ENCODE results near the gene EEF1AKMT3.
"Not testable (repeated sequence)": the region's sequence is repeated elsewhere in the genome, so short reads cannot be mapped to it uniquely, and the experiment has no call there.

EEF1AKMT3 gene

DNA sequence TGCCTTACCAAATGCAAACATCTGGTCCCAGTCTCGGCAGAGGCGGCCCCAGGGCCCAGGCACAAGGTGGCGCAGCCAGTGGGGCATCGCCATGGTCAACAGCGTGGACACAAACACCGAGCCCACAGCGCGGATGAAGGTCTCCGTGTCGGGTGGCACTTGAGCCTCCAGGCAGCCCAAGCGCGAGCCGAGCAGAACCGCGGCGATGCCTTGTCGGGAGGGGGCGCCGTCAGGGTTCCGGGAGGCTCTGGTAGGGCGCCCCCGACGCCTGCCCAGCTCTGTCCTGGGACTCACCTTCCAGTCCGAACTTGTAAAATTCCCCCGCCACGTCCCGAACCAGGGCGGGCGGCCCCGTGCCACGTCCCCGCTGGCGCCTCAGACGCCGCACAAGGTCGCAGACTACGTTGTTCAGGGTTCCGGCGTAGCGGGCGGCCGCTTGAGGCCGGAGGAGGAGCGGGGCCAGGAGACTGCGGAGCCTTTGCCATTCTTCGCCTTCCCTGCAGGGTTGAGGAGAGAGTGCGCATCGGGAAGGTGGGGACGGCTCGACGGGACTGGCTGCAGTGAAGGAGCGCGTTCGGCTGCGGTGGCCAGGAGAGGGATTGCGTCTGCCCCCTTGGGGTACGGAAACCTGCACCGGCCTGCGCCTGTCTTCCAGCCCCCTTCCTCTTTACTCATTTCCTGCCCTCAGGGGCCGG is 7.3 kb upstream of the EEF1AKMT3 start:
- DNase-seq (ENCODE audit: low read depth in 3 of 3), result no peak

DNA sequence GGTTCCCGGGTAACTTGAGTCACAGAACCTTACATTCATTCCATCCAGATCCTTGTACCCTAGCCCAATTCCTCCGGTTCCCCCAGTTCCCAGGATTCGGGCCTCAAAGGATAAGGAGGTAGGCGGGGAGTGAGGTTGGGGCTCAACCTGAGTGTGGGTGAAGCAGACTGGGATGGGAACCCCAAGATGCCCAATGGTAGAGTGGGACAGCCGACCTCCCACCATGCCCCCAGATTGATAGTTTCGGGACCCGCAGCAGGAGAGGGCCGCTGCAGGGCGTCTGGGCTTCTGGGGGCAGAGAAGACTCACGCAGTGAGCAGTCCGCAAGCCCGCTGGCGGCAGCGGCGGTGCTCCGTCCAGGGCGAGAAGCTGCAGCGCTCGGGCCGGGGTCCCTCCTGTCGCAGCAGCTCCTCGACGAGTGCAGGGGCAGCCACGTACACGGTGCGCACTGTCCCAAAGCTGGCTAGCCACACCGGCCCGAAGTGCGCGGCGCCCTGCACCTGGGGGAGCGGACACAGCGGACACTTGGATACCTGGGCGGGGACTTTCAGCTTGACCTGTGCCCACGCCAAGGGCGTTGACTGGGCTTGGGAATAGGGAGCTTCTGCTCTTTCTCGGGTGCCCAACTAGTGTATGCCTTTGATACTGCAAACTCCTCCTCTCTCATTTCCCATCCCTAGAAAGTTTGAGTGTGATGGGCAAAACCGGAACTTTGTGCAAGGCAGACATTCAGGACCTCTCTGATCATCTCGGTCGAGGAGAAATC is 6.5 kb upstream of the EEF1AKMT3 start:
- DNase-seq (ENCODE audit: low read depth in 3 of 3), result no peak

DNA sequence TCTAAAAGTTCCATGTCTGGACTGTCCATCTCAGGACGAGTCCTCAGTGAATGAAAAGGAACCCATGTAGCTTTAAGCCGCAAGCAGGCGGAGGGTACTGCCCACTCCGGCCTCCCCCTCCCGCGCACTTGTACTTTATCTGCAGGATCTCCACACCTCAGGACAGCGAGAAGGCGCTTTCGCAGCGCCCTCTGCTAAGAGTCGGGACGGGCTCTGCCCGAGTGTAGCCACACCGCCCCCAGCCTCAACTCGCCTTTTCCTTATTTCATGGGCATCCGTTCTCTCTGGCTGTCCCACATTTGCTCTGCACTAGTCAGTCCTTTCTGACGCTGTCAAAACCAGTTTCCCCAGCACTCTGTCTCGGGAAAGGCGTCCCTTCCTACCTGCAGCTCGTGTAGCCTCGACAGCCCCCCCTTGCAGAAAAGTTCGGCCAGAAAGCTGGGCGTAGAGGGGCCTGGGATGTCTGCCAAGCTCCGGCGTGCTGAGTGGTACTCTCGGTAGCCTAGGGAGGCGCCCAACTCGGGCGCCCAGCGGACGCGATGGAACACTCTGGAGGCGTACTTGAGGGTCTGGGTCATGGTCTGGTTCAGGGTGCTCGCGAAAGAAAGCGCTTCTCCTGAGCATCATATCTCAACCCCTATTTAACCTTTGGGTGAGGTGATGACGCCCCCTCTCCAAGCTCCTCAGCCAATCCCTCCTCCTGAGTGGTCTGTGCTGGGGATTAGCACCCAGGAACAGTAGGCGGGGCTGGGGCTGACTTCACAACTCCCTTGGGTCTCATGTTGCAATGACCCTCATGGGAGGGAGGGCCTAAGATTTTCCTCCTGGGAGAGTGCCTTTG is 5.7 kb upstream of the EEF1AKMT3 start, which contains the start of gene CYP27B1:
CYP27B1 (minus strand) TSS at position 615 of the 841 bp plus-strand sequence; CDS start at position 578, 37 bp downstream.
- DNase-seq (ENCODE audit: low read depth in 3 of 3), result no peak

DNA sequence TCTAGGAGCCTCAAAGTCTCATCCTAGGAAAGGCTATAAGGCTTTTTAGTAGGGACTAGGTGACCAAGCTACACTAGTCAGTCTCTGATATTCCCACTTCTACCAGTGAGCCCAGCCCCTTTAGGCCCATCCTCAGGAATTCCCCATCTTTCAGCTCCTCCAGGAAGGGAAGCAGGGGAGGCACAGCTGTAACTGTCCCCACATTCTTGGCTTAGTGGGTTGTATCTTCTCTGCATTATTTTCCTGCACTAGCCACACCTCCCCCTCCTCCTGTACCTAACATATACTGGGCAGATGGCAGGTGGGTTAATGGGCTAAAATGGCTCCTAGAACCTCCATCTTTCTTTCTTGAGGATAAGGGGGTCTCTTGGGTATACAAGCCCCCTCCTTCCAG is 5.1 kb upstream of the EEF1AKMT3 start:
- no peak for DNase-seq (ENCODE audit: low read depth in 3 of 3)

DNA sequence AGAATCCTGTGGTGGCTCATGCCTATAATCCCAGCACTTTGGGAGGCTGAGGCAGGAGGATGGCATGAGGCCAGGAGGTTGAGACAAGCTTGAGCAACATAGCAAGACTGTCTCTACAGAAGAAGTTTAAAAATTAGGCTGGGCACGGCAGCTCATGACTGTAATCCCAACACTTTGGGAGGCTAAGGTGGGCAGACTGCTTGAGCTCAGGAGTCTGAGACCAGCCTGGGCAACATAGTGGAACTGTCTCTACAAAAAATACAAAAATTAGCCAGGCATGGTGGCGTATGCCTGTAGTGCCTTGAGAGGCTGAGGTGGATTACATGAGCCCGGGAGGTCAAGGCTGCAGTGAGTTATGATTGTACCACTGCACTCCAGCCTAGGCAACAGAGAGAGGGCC is 4.5 kb upstream of the EEF1AKMT3 start:
- no peak for DNase-seq (ENCODE audit: low read depth in 3 of 3)

DNA sequence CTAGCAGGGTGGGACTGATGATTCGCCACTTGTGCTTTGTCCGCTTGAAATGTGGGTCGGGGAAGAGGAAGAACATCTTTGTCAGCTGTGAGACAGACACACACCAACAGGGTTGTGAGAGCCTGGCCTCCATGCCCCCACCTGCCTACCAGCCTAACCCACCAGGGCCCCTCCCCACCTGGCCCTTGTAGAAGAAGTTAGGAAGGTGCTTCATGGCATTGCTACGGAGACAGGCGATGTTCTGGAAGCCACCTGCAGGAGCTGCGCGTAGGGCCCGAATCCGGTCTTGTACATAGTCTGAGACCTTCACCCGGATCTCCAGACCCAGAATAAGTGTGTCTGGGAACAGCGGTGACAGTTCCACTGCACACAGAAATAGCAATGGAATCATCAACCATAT is 2.8 kb upstream of the EEF1AKMT3 start:
- no peak for DNase-seq (ENCODE audit: low read depth in 3 of 3)

DNA sequence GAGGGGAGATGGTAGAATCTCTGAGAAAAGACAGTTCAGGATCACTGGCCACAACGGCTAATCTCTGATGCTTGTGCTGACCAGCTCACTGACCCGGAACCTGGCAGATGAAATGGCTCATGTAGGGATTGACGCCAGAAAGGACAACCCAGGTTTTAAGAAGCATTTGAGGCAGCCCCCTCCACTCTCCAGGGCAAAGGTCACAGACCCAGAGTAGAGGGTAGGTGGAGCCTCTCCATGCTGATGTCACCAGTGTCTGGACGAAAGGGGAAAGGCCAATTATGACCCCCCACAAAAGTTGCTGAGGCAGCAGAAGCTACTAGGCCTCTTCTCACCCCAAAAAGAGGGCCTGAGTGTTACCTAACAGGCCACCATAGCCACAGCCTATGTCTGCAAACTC is 1.7 kb upstream of the EEF1AKMT3 start:
- no peak for DNase-seq (ENCODE audit: low read depth in 3 of 3)

DNA sequence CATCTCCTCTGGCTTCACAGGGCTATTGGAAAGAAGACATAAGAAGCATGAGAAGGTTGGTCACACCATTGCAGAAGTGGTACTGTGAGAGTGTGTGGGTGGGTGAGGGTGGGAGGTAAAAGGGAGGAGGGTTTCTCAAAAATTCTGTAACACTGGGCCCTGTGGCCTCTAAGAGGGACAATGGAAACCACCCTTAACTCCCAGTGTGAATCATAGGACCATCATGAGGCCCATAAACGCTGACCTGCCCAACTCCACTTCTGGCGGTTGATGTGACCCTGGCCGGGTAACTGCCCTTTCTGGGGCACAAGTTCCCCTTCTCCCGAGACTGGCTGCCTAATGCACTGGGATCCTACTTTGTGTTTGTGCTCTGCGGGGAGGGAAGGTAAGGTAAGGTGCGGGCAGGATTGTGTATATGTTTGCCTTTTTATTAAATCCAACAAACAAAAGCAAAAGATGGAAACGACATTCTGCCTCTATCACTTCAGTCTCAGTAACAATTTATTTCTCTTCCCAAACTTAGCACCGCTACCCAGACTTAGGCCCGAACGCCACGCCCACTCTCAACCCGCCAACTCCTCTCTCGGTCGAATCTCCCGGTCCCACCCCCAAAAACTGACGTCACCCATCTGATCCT is 1.1 kb upstream of the EEF1AKMT3 start:
- peak; percentile 79 to 95 (median 83) for DNase-seq (ENCODE audit: low read depth in 3 of 3)

DNA sequence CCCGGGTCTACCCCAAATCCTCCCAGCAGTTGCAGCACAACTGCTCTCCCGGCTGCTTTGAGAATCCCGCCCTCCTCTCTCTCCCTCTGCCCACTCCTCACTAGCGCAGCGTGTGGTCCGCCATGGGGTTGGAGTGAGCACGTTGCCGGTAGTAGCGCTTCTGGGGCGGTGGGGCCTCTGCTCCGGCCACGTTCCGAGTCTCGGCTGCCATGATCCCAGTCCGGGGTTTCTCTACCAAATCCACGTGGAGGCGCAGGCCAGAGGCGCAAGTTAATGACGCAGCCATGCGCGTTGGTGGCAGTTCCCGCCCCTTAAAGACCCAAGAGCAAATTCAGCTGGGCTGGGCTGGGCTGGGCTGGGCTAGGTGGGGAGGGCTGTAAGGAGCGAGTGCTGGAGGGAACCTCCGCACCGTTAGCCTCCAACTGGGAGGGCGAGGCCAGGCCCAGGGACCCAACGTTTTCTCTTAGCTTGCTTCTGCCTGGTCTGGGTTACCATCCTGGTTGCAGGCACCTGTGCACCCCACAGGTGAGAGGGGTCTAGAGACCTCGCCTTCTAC is 463 bp upstream of the EEF1AKMT3 start, which contains the start of gene METTL1:
METTL1 (minus strand) TSS at position 233 of the 556 bp plus-strand sequence; CDS start at position 211, 22 bp downstream.
- peak; percentile 91 to 92 (median 92) for DNase-seq (ENCODE audit: low read depth in 3 of 3)

DNA sequence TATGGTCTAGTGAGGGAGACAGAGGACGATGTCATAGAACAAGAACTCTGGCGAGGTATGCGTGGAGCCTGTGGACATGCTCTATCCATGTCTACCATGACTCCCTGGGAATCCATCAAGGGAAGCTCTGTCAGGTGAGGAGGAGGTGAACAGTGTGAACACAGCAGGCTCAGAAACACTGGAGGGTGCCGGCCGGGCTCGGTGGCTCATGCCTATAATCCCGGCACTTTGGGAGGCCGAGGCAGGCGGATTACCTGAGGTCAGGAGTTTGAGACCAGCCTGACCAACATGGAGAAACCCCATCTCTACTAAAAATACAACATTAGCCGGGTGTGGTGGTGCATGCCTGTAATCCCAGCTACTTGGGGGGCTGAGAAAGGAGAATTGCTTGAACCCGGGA is 2.2 kb downstream of the EEF1AKMT3 start:
- not testable (repeated sequence) for DNase-seq (ENCODE audit: low read depth in 3 of 3)

DNA sequence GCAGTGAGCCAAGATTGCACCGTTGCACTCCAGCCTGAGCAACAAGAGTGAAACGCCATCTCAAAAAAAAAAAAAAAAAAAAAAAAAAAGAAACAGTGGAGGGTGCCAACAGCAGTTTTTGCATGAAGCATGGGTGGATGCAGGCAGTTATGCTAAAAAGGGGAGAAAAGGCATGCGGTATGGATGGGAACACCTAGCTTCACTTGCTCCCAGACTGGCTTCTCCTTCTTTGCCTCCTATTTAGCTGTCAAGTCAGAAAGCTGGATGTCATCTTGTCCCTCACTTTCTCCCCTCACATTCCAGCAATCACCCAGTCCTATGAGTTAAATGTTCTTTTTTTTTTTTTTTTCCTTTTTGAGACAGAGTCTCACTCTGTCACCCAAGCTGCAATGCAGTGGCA is 2.6 kb downstream of the EEF1AKMT3 start:
- no peak for DNase-seq (ENCODE audit: low read depth in 3 of 3)

DNA sequence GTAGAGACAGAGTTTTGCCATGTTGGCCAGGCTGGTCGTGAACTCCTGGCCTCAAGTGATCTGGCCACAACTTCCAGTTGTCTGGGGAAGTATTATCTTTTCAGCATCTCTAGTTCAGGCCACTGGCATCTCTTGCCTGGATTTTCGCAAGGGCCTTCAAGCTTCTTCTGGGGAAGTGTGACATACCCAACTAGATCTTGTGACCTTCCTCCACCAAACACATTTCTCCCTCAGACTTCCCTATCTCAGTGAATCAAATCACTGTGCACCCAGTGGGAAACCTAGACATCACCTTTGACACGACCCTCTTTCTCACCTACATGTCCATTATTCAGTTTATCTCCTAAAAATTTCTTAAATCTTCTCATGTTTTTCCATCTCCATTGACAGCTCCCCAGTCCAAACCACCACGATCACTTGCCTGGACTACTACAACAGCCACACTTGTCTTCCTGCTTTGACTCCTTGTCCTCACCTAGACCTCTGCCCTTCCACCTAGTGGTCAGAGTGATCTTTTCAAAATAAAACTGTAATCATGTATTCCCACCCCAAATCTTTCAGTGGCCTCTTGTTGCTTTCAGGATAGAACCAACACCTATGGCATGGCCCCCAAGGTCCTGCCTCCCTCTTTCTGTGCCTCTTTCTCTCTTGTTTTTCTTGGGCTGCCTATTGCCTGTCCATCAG is 3.3 kb downstream of the EEF1AKMT3 start:
- no peak for DNase-seq (ENCODE audit: low read depth in 3 of 3)

DNA sequence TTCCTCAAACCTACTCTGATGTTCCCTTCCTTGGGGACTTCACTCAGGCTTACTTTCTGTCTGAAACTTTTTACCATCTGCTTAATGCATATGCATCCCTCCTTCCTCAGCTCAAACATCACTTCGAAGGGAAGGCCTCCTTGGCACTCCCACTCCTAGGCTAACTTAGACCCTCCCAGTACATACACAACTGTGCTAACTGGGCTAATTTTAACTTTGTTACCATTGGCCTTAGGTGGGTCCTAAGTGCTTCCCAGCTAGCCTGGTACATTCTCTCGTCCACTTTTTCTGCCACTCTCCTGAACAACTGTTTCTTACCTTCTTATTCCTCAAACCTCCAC is 3.8 kb downstream of the EEF1AKMT3 start:
- no peak for DNase-seq (ENCODE audit: low read depth in 3 of 3)

DNA sequence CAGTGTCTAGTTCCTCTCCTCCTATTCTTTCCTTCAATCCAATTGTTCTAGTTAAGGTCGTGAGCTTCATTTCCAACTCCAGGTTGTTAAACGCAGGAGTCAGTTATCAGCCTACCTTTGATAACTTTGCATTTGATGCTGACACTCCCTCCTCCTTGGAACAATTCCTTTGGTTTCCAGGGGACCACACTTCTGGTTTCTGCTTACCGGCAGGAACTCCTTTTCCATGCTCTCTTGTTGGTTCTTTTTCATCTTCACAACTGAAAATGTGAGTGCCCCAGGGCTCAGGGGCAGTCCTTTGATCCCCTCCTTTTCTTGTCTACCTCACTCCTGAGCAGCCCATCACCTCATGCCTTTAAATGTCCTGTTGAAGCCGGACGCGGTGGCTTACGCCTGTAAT is 5.0 kb downstream of the EEF1AKMT3 start:
- no peak for DNase-seq (ENCODE audit: low read depth in 3 of 3)

DNA sequence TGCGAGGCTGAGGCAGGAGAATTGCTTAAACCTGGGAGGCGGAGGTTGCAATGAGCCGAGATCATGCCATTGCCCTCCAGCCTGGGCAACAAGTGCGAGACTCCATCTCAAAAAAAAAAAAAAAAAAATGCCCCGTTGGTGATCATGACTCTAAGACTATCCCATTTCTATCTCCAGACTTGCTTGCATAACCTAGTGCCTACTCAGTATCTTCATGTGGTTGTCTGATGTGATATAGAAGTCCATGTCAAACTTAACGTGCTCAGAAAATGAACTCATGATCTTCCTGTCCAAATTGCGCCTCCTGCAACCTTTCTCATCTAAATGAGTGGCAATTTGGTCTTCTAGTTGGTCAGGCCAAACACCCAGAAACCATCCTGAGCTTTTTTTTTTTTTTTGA is 5.5 kb downstream of the EEF1AKMT3 start:
- DNase-seq (ENCODE audit: low read depth in 3 of 3), result no peak

DNA sequence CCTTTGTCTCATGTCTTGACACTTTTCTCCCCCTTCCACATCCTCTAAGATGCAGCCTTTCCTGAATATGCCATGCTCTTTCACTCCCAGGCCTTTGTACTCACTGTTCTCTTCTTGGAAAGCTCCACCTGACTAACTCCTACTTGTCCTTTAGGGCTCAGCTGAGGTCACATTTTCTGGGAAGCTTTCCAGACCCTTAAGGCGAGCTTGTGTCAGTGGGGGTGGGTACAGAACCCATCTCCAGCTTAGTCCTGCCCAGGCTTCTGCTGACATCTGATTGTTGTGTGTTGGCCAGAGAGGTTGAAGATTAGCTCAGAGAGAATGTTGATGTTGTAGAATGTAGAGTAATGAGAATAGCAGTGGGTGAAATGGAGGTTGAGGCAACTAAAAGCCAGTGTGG is 7.3 kb downstream of the EEF1AKMT3 start:
- DNase-seq (ENCODE audit: low read depth in 3 of 3), result no peak

DNA sequence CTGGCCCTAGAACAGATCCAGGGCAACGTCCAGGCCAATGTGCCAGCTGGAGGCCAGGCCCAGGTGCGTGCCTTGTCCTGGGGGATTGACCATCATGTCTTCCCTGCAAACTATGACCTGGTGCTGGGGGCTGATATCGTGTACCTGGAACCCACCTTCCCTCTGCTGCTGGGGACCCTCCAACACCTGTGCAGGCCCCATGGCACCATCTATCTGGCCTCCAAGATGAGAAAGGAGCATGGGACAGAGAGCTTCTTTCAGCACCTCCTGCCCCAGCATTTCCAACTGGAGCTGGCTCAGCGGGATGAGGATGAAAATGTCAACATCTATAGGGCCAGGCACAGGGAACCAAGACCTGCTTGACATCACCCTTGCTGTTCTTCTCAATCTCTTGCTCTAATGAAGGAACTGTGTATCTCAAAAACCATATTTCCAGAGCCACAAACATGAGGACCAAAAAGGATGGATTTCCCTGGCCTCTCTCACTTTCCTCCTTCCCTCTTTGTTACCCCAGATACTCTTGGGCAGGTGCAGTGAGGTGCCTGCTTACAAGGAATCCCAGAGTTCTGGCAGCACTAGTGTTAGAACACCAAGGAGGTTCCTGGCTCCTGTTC is 8.0 kb downstream of the EEF1AKMT3 start:
- DNase-seq (ENCODE audit: low read depth in 3 of 3), result no peak

DNA sequence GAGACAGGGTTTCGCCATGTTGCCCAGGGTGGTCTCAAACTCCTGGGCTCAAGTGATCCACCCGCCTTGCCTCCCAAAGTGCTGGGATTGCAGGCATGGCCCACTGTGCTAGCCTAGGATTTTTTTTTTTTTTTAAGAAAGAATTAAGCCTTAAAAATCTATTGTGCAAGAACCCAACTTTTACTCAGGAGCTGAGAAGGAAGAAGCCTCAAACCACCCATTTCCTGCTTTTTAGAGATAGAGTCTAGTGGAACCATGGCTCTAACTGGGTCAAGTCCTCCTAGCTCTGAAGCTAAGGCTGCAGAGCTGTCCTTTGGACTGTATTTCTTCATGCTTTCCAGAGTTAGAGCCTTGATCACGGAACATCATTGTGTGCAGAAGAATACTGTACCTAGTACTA is 8.8 kb downstream of the EEF1AKMT3 start:
- no peak for DNase-seq (ENCODE audit: low read depth in 3 of 3)

DNA sequence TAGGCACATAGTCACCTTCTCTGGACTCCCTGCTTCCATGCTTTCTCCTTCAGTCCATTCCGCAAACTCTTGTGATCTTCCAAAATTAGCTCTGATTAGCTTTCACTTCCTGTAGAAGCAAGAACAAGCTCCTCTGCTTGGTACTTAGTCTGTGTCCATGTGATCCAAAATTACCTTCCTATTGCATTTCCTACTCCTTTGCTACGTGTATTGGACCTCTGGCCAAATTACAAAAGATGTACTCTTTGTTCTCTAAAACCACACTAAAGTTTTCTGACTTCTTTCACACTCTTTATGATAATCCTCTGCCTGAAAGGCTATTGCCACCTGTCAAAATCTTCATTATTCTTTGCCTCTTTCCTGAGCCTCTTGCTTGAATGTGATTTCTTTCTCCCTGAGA is 9.4 kb downstream of the EEF1AKMT3 start:
- DNase-seq (ENCODE audit: low read depth in 3 of 3), result no peak

DNA sequence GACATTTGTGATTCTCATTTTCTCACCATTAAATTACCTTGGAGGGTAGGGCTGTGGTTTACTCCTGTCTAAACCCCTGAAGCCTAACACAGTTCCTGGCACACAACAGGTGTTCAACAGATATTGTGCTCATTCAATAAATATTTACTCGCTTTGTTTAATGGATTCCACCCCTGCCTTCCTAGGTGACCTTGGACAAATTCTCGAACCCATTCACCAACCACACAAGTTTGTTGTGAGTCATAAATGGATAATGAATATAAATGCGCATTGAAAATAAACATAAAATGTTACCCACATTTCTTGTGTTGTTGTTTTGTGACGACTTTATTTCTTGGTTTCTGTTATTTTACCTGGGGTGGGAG is 9.8 kb downstream of the EEF1AKMT3 start:
- no peak for DNase-seq (ENCODE audit: low read depth in 3 of 3)
